Measurements from ENCODE around the gene GGA1. TPM values are rescaled to one million over a fixed set of nuclear protein-coding genes. Genes with fewer than 3 reads are reported as not detected.
A peak's percentile ranks its signal among the peaks of the same experiment; 100 is the strongest.

The GGA1 gene
- polyA plus RNA-seq (2011; rRNA removed) (22.5 and 34.6 TPM in 2 replicates), polyA minus RNA-seq (2011; rRNA and poly(A)+ RNA removed) (16.4 and 26.2 TPM in 2 replicates)

- ChIA-PET CTCF (interaction anchor here (0.7 to 4.6 kb wide), 19 partner anchors 8 to 210 kb away, joined by 3 to 36 read pairs (median 13); partner anchors contain the start of gene CDC42EP1), POLR2A (interaction anchor here (0.7 to 1.7 kb wide), 2 partner anchors 67 to 141 kb away, joined by 6 to 16 read pairs; partner anchors contain the start of gene LGALS1)
- TF ChIP-seq CTCF (IDR thresholded peaks at IDR 0.05; ENCODE audit: insufficient read depth, low read depth, low read length), result no peak
- DNase-seq (ENCODE audit: low read depth), result peak; percentile 80
- Histone ChIP-seq H3K27me3 (ENCODE audit: control insufficient read depth, insufficient read depth, low read length) (peaks cover 3% of the 10 kb centered on the region; the same call in 1 of the 2 replicates), H3K36me3 (ENCODE audit: control insufficient read depth, insufficient read depth, low read length) (no peaks in the 10 kb centered on the region), H3K4me3 (ENCODE audit: low read depth, low read length) (peak within 1 kb of the TSS; percentile 65)
Observed at GRCh38 chr22:37608477-37609239, at the start of gene GGA1. Gene GGA1, plus strand, starts transcription at chr22:37608834. Its CDS starts 27 bp downstream, at chr22:37608861.

GRCh38 chr22:37559521-37559900, 49.1 kb upstream of the GGA1 start:
- Histone ChIP-seq H3K4me3 (ENCODE audit: low read depth, low read length) (peak overlapping the region; percentile 83), H3K27me3 (ENCODE audit: control insufficient read depth, insufficient read depth, low read length) (no peaks in the 10 kb centered on the region), H3K36me3 (ENCODE audit: control insufficient read depth, insufficient read depth, low read length) (peaks cover 6% of the 10 kb centered on the region; the same call in 1 of the 2 replicates)
- ChIA-PET POLR2A (interaction anchor here (0.6 to 1.0 kb wide), 6 partner anchors 8 to 1278 kb away, joined by 3 to 16 read pairs (median 8); no protein-coding TSS in a partner anchor), CTCF (interaction anchor here (1.4 to 22.0 kb wide), 2 partner anchors 7 to 14 kb away, joined by 3 to 551 read pairs; no protein-coding TSS in a partner anchor)
- DNase-seq (ENCODE audit: low read depth), result no peak
- TF ChIP-seq CTCF (IDR thresholded peaks at IDR 0.05; ENCODE audit: insufficient read depth, low read depth, low read length), result no peak

GRCh38 chr22:37559901-37560607, 48.6 kb upstream of the GGA1 start, which contains the start of gene CDC42EP1:
Gene CDC42EP1, plus strand, starts transcription at chr22:37560480. Its CDS starts 5,870 bp downstream, at chr22:37566350.
- H3K4me3 ChIP-seq (ENCODE audit: low read depth, low read length), result peak within 1 kb of the TSS; percentile 83
- ChIA-PET CTCF (interaction anchor here (2.9 to 22.0 kb wide), 2 partner anchors 15 to 47 kb away, joined by 15 to 551 read pairs; partner anchors contain the start of gene GGA1), POLR2A (interaction anchor here (0.6 to 1.0 kb wide), 7 partner anchors 9 to 1278 kb away, joined by 3 to 16 read pairs (median 7); no protein-coding TSS in a partner anchor)
- H3K36me3 ChIP-seq (ENCODE audit: control insufficient read depth, insufficient read depth, low read length), result peaks cover 6% of the 10 kb centered on the region; the same call in 1 of the 2 replicates
- TF ChIP-seq CTCF (IDR thresholded peaks at IDR 0.05; ENCODE audit: insufficient read depth, low read depth, low read length), result no peak
- H3K27me3 ChIP-seq (ENCODE audit: control insufficient read depth, insufficient read depth, low read length), result no peaks in the 10 kb centered on the region
- no peak for DNase-seq (ENCODE audit: low read depth)

- ChIA-PET CTCF (interaction anchor here (1.4 to 22.0 kb wide), 6 partner anchors 9 to 47 kb away, joined by 6 to 551 read pairs (median 8); partner anchors contain the start of gene GGA1), POLR2A (no interaction called here)
- Histone ChIP-seq H3K36me3 (ENCODE audit: control insufficient read depth, insufficient read depth, low read length) (peaks cover 6% of the 10 kb centered on the region), H3K27me3 (ENCODE audit: control insufficient read depth, insufficient read depth, low read length) (no peaks in the 10 kb centered on the region), H3K4me3 (ENCODE audit: low read depth, low read length) (peak overlapping the region; percentile 83)
- TF ChIP-seq CTCF (IDR thresholded peaks at IDR 0.05; ENCODE audit: insufficient read depth, low read depth, low read length), result no peak
- DNase-seq (ENCODE audit: low read depth), result no peak
Observed at GRCh38 chr22:37560608-37561211, 47.9 kb upstream of the GGA1 start.

Data from BJ (cell line).